CD1c-positive myeloid dendritic cell (primary cell): ENCODE measurements around the gene TLCD3A.
"Not testable (repeated sequence)": the region's sequence is repeated elsewhere in the genome, so short reads cannot be mapped to it uniquely, and the experiment has no call there.

Experiments
- DNase-seq: peaks from one replicate; pipeline ENCODE4 v3.0.0-alpha.2; 2016; ENCODE audit errors: extremely low spot score

Gene TLCD3A

GRCh38 chr17:787641-788221, 55.3 kb downstream of the TLCD3A start:
- DNase-seq: no peak

GRCh38 chr17:788551-788950, 56.2 kb downstream of the TLCD3A start:
- no peak for DNase-seq

GRCh38 chr17:789160-789840, 56.9 kb downstream of the TLCD3A start:
- DNase-seq: no peak

- not testable (repeated sequence) for DNase-seq
Observed at GRCh38 chr17:789931-790873, 57.8 kb downstream of the TLCD3A start.

DNA sequence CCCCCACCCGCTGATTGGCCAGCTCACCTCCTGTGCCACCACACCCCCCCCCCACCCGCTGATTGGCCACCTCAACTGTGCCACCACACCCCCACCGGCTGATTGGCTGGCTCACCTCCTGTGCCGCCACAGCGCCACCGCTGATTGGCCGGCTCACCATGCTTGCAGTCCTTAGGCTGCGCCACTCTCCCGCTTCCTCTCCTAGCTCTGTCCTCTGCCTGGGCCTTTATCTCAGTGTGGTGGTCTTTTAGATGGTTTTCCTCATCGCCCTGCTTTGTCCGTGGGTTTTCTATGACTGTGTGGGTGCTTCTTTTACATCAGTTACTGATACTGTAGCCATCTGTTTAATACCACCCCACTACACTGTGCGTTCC, 58.5 kb downstream of the TLCD3A start:
- not testable (repeated sequence) for DNase-seq

- DNase-seq: no peak
Observed at GRCh38 chr17:791829-792228, 59.4 kb downstream of the TLCD3A start.

- no peak for DNase-seq
Observed at GRCh38 chr17:792277-792676, 59.9 kb downstream of the TLCD3A start.
